AG04449 (cell line): ENCODE results near the gene WNT5B.

Source experiments
- CTCF ChIA-PET: fragments of 350-600 bp; formaldehyde crosslinking; extraction: SDS; loops from one replicate; lab custom pipeline; 2021; ENCODE audit warnings: antibody characterized with exemption; lab: Yijun Ruan, JAX
- POLR2A ChIA-PET: fragments of 400-600, 350-600 bp; formaldehyde crosslinking; extraction: SDS; loops from one replicate; lab custom pipeline; 2020; ENCODE audit warnings: antibody characterized with exemption, inconsistent platforms; lab: Yijun Ruan, JAX
- DNase-seq: peaks from one replicate; pipeline ENCODE4 v3.0.0-alpha.2; 2010; ENCODE audit warnings: low read depth, low spot score
- H3K4me3 ChIP-seq: 2 replicates; pipeline ENCODE4 v1.5.1; 2011; ENCODE audit warnings: low read depth, mild to moderate bottlenecking, control low read depth, low read length
- CTCF ChIP-seq: IDR thresholded peaks from one replicate; pipeline ENCODE4 v1.5.1; 2011; ENCODE audit warnings: mild to moderate bottlenecking, moderate library complexity, low read length, control low read depth, inconsistent platforms; ENCODE audit not compliant: insufficient read depth; ENCODE audit errors: missing control alignments

Gene WNT5B

GRCh38 chr12:1642513-1642912, 13.5 kb downstream of the WNT5B start:
- H3K4me3 ChIP-seq: no peak overlapping the region
- no peak for TF ChIP-seq CTCF
- ChIA-PET CTCF (interaction anchor here (4.6 to 20.3 kb wide), 3 partner anchors 8 to 146 kb away, joined by 30 to 767 read pairs (median 223); partner anchors contain the start of gene WNT5B), POLR2A (interaction anchor here (0.6 kb wide), 1 partner anchor 36 kb away, joined by 3 read pairs; no protein-coding TSS in a partner anchor)
- no peak for DNase-seq

- DNase-seq: no peak
- no peak overlapping the region for H3K4me3 ChIP-seq
- ChIA-PET POLR2A (interaction anchor here (0.6 kb wide), 1 partner anchor 37 kb away, joined by 3 read pairs; no protein-coding TSS in a partner anchor), CTCF (interaction anchor here (0.6 to 20.3 kb wide), 4 partner anchors 8 to 146 kb away, joined by 3 to 767 read pairs (median 126); partner anchors contain the start of gene WNT5B)
- no peak for TF ChIP-seq CTCF
Measured at GRCh38 chr12:1643043-1643442, 14.0 kb downstream of the WNT5B start.

- no peak for DNase-seq
- CTCF ChIA-PET: interaction anchor here (0.8 to 20.3 kb wide), 7 partner anchors 9 to 296 kb away, joined by 3 to 767 read pairs (median 6); partner anchors contain the start of gene WNT5B
- no peak for TF ChIP-seq CTCF
- no peak overlapping the region for H3K4me3 ChIP-seq
- POLR2A ChIA-PET: interaction anchor here (1.1 kb wide), 1 partner anchor 18 kb away, joined by 3 read pairs; no protein-coding TSS in a partner anchor
Measured at GRCh38 chr12:1643905-1644533, 15.0 kb downstream of the WNT5B start.

- POLR2A ChIA-PET: interaction anchor here (1.1 kb wide), 1 partner anchor 17 kb away, joined by 3 read pairs; no protein-coding TSS in a partner anchor
- TF ChIP-seq CTCF: no peak
- no peak for DNase-seq
- H3K4me3 ChIP-seq: no peak overlapping the region
- CTCF ChIA-PET: interaction anchor here (0.6 to 20.3 kb wide), 8 partner anchors 9 to 295 kb away, joined by 3 to 767 read pairs (median 5); partner anchors contain the start of gene WNT5B
Measured at GRCh38 chr12:1644534-1645438, 15.8 kb downstream of the WNT5B start.

GRCh38 chr12:1645819-1646218, 16.8 kb downstream of the WNT5B start:
- DNase-seq: no peak
- no peak overlapping the region for H3K4me3 ChIP-seq
- POLR2A ChIA-PET: no interaction called here
- TF ChIP-seq CTCF: no peak
- CTCF ChIA-PET: interaction anchor here (0.6 to 20.3 kb wide), 5 partner anchors 8 to 294 kb away, joined by 3 to 767 read pairs (median 36); partner anchors contain the start of gene WNT5B
